Liver (tissue), 3 donors: ENCODE data around the gene LRP3.

ENCODE experiments used
- ATF3 ChIP-seq: IDR thresholded peaks from 2 replicates; pipeline ENCODE4 v1.6.1; 2016; ENCODE audit warnings: antibody characterized with exemption
- EGR1 ChIP-seq, 2 donors: IDR thresholded peaks; 2 replicates each; pipeline ENCODE4 v1.6.1; 2016 to 2018; ENCODE audit warnings: antibody characterized with exemption in 2 of 2, low read depth in 2 of 2
- FOXA1 ChIP-seq: IDR thresholded peaks from 2 replicates; pipeline ENCODE4 v1.6.1; 2016; ENCODE audit warnings: antibody characterized with exemption
- GABPA ChIP-seq, 2 donors: IDR thresholded peaks in 1 of 2; conservative IDR thresholded peaks in 1 of 2; 2 replicates each; pipeline ENCODE4 v1.6.1; 2016; ENCODE audit warnings: antibody characterized with exemption in 2 of 2, mild to moderate bottlenecking in 1 of 2, moderate library complexity in 1 of 2
- HNF4A ChIP-seq, 2 donors: conservative IDR thresholded peaks; 2 replicates each; pipeline ENCODE4 v1.6.1; 2016; ENCODE audit warnings: antibody characterized with exemption in 2 of 2, mild to moderate bottlenecking in 2 of 2
- JUND ChIP-seq, 2 donors: IDR thresholded peaks; 2 replicates each; pipeline ENCODE4 v1.6.1; 2016; ENCODE audit warnings: antibody characterized with exemption in 2 of 2
- MAX ChIP-seq: IDR thresholded peaks from 2 replicates; pipeline ENCODE4 v1.6.1; 2016; ENCODE audit warnings: antibody characterized with exemption
- RAD21 ChIP-seq, 2 donors: IDR thresholded peaks; 2 replicates each; pipeline ENCODE4 v1.6.1; 2016; ENCODE audit warnings: antibody characterized with exemption in 2 of 2, mild to moderate bottlenecking in 2 of 2
- SP1 ChIP-seq: IDR thresholded peaks from 2 replicates; pipeline ENCODE4 v1.6.1; 2018; ENCODE audit warnings: antibody characterized with exemption, mild to moderate bottlenecking
- TAF1 ChIP-seq: conservative IDR thresholded peaks from 2 replicates; pipeline ENCODE4 v1.6.1; 2016; ENCODE audit warnings: antibody characterized with exemption, mild to moderate bottlenecking
- YY1 ChIP-seq: IDR thresholded peaks from 2 replicates; pipeline ENCODE4 v1.6.1; 2016; ENCODE audit warnings: antibody characterized with exemption, mild to moderate bottlenecking
- TF ChIP-seq, protein P1 (sequence below): fragments of 150-350 bp; IDR thresholded peaks from 2 replicates; pipeline ENCODE4 v1.5.1; 2017; ENCODE audit warnings: improper control_type of control experiment, low read depth, low read length; ENCODE audit not compliant: missing input control
- TF ChIP-seq, protein P2 (sequence below): IDR thresholded peaks from 2 replicates; pipeline ENCODE4 v1.6.1; 2016; ENCODE audit warnings: antibody characterized with exemption, mild to moderate bottlenecking
- TF ChIP-seq, protein P3 (sequence below): IDR thresholded peaks from 2 replicates; pipeline ENCODE4 v1.6.1; 2016; ENCODE audit warnings: antibody characterized with exemption
- donor health status: healthy.
- donor health status: healthy.

- TF ChIP-seq, protein P1, sequence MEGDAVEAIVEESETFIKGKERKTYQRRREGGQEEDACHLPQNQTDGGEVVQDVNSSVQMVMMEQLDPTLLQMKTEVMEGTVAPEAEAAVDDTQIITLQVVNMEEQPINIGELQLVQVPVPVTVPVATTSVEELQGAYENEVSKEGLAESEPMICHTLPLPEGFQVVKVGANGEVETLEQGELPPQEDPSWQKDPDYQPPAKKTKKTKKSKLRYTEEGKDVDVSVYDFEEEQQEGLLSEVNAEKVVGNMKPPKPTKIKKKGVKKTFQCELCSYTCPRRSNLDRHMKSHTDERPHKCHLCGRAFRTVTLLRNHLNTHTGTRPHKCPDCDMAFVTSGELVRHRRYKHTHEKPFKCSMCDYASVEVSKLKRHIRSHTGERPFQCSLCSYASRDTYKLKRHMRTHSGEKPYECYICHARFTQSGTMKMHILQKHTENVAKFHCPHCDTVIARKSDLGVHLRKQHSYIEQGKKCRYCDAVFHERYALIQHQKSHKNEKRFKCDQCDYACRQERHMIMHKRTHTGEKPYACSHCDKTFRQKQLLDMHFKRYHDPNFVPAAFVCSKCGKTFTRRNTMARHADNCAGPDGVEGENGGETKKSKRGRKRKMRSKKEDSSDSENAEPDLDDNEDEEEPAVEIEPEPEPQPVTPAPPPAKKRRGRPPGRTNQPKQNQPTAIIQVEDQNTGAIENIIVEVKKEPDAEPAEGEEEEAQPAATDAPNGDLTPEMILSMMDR, result no peak
- TF ChIP-seq, protein P2, sequence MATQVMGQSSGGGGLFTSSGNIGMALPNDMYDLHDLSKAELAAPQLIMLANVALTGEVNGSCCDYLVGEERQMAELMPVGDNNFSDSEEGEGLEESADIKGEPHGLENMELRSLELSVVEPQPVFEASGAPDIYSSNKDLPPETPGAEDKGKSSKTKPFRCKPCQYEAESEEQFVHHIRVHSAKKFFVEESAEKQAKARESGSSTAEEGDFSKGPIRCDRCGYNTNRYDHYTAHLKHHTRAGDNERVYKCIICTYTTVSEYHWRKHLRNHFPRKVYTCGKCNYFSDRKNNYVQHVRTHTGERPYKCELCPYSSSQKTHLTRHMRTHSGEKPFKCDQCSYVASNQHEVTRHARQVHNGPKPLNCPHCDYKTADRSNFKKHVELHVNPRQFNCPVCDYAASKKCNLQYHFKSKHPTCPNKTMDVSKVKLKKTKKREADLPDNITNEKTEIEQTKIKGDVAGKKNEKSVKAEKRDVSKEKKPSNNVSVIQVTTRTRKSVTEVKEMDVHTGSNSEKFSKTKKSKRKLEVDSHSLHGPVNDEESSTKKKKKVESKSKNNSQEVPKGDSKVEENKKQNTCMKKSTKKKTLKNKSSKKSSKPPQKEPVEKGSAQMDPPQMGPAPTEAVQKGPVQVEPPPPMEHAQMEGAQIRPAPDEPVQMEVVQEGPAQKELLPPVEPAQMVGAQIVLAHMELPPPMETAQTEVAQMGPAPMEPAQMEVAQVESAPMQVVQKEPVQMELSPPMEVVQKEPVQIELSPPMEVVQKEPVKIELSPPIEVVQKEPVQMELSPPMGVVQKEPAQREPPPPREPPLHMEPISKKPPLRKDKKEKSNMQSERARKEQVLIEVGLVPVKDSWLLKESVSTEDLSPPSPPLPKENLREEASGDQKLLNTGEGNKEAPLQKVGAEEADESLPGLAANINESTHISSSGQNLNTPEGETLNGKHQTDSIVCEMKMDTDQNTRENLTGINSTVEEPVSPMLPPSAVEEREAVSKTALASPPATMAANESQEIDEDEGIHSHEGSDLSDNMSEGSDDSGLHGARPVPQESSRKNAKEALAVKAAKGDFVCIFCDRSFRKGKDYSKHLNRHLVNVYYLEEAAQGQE, result no peak
- no peak for TF ChIP-seq TAF1
- no peak for TF ChIP-seq RAD21 (IDR thresholded peaks at IDR 0.05)
- TF ChIP-seq SP1, result no peak
- TF ChIP-seq FOXA1, result no peak
- TF ChIP-seq EGR1 (IDR thresholded peaks at IDR 0.05; ENCODE audit: low read depth in 2 of 2), result no peak
- no peak for TF ChIP-seq GABPA (IDR thresholded peaks at IDR 0.05 in 1 of 2, conservative IDR thresholded peaks at IDR 0.05 in 1 of 2)
- TF ChIP-seq YY1, result no peak
- no peak for TF ChIP-seq MAX
- TF ChIP-seq, protein P3, sequence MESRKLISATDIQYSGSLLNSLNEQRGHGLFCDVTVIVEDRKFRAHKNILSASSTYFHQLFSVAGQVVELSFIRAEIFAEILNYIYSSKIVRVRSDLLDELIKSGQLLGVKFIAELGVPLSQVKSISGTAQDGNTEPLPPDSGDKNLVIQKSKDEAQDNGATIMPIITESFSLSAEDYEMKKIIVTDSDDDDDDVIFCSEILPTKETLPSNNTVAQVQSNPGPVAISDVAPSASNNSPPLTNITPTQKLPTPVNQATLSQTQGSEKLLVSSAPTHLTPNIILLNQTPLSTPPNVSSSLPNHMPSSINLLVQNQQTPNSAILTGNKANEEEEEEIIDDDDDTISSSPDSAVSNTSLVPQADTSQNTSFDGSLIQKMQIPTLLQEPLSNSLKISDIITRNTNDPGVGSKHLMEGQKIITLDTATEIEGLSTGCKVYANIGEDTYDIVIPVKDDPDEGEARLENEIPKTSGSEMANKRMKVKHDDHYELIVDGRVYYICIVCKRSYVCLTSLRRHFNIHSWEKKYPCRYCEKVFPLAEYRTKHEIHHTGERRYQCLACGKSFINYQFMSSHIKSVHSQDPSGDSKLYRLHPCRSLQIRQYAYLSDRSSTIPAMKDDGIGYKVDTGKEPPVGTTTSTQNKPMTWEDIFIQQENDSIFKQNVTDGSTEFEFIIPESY, result no peak
- TF ChIP-seq JUND (IDR thresholded peaks at IDR 0.05), result no peak
- TF ChIP-seq ATF3, result no peak
- no peak for TF ChIP-seq HNF4A (conservative IDR thresholded peaks at IDR 0.05)
Measured at GRCh38 chr19:33187183-33187540, 7.0 kb upstream of the LRP3 start.
